Astrocyte (in vitro differentiated cells and primary cell): ENCODE results near the gene CREB5. TPM values are rescaled to one million over a fixed set of nuclear protein-coding genes. Genes with fewer than 3 reads are reported as not detected.

ENCODE experiments used
- DNase-seq: peaks from one replicate; pipeline ENCODE4 v3.0.0-alpha.2; 2010; ENCODE audit warnings: low read depth
- FAIRE-seq: peaks from 2 replicates; lab custom pipeline; 2011; peaks lifted over from hg19 to GRCh38; lab: Jason Lieb, UNC
- H2AFZ ChIP-seq: 2 replicates; pipeline ENCODE4 v1.6.0; 2012; ENCODE audit warnings: low read depth, low read length, inconsistent platforms
- H3K27ac ChIP-seq: 2 replicates; pipeline ENCODE4 v1.5.1; 2011; ENCODE audit warnings: low read depth, low read length, inconsistent platforms
- H3K27me3 ChIP-seq: 2 replicates; pipeline ENCODE4 v1.6.0; 2011; ENCODE audit warnings: low read length, inconsistent platforms; ENCODE audit not compliant: insufficient read depth
- H3K36me3 ChIP-seq: 2 replicates; pipeline ENCODE4 v1.5.1; 2011; ENCODE audit warnings: low read length, inconsistent platforms; ENCODE audit not compliant: insufficient read depth
- H3K4me1 ChIP-seq: 2 replicates; pipeline ENCODE4 v1.5.1; 2011; ENCODE audit warnings: low read length, inconsistent platforms; ENCODE audit not compliant: insufficient read depth
- H3K4me2 ChIP-seq: 2 replicates; pipeline ENCODE4 v1.6.0; 2012; ENCODE audit warnings: low read length, inconsistent platforms
- H3K4me3 ChIP-seq: 2 replicates; pipeline ENCODE4 v1.5.1; 2011; ENCODE audit warnings: low read depth, mild to moderate bottlenecking, low read length, inconsistent platforms; ENCODE audit not compliant: insufficient read depth
- H3K79me2 ChIP-seq: 2 replicates; pipeline ENCODE4 v1.6.0; 2012; ENCODE audit warnings: mild to moderate bottlenecking, low read length, inconsistent platforms; ENCODE audit not compliant: insufficient read depth
- H3K9ac ChIP-seq: 2 replicates; pipeline ENCODE4 v1.6.0; 2012; ENCODE audit warnings: mild to moderate bottlenecking, low read length, inconsistent platforms
- H3K9me3 ChIP-seq: 2 replicates; pipeline ENCODE4 v1.5.1; 2012; ENCODE audit warnings: low read depth, mild to moderate bottlenecking, low read length, inconsistent platforms; ENCODE audit not compliant: insufficient read depth
- H4K20me1 ChIP-seq: 2 replicates; pipeline ENCODE4 v1.6.0; 2012; ENCODE audit warnings: low read length, inconsistent platforms; ENCODE audit not compliant: insufficient read depth
- H3K27ac Mint-ChIP-seq: one replicate; pipeline ENCODE4 v1.8.0; 2021; ENCODE audit warnings: mild to moderate bottlenecking, mixed read lengths; ENCODE audit not compliant: unreplicated experiment
- H3K27me3 Mint-ChIP-seq: one replicate; pipeline ENCODE4 v1.8.0; 2021; ENCODE audit warnings: low read depth, mixed read lengths; ENCODE audit not compliant: unreplicated experiment
- H3K36me3 Mint-ChIP-seq: one replicate; pipeline ENCODE4 v1.8.0; 2021; ENCODE audit warnings: low read depth, mixed read lengths; ENCODE audit not compliant: unreplicated experiment
- H3K4me1 Mint-ChIP-seq: one replicate; pipeline ENCODE4 v1.8.0; 2021; ENCODE audit warnings: low read depth, mixed read lengths; ENCODE audit not compliant: unreplicated experiment
- H3K4me3 Mint-ChIP-seq: one replicate; pipeline ENCODE4 v1.8.0; 2021; ENCODE audit warnings: mild to moderate bottlenecking, moderate library complexity, mixed read lengths; ENCODE audit not compliant: unreplicated experiment
- H3K9me3 Mint-ChIP-seq: one replicate; pipeline ENCODE4 v1.8.0; 2021; ENCODE audit warnings: mild to moderate bottlenecking, mixed read lengths; ENCODE audit not compliant: unreplicated experiment
- CTCF ChIP-seq: IDR thresholded peaks from 2 replicates; pipeline ENCODE4 v1.5.1; 2011; ENCODE audit warnings: low read depth, mild to moderate bottlenecking, inconsistent platforms, low read length, moderate library complexity; ENCODE audit not compliant: insufficient read depth
- EZH2 ChIP-seq: IDR thresholded peaks from 2 replicates; pipeline ENCODE4 v1.6.1; 2012; ENCODE audit warnings: mild to moderate bottlenecking, low read length, inconsistent platforms; ENCODE audit not compliant: insufficient read depth
- total RNA-seq: library from RNA; stranded (reverse); gene quantifications from 2 replicates; pipeline ENCODE4 v1.2.1, GENCODE V29; 2021

The CREB5 gene
- total RNA-seq, 1 donor from 2014 or later: 25.4 TPM

- H3K9ac ChIP-seq: no peak overlapping the region
- H3K79me2 ChIP-seq: no peaks in the 10 kb centered on the region
- DNase-seq (no peak), FAIRE-seq (no peak)
- no peak overlapping the region for H3K4me3 Mint-ChIP-seq
- no peaks in the 10 kb centered on the region for H3K27me3 Mint-ChIP-seq
- H4K20me1 ChIP-seq: no peaks in the 10 kb centered on the region
- no peaks in the 10 kb centered on the region for H3K9me3 Mint-ChIP-seq
- TF ChIP-seq EZH2: no peak
- TF ChIP-seq CTCF: no peak
- H3K27me3 ChIP-seq: peaks cover 9% of the 10 kb centered on the region
- no peaks in the 10 kb centered on the region for H3K36me3 Mint-ChIP-seq
- H3K9me3 ChIP-seq: no peaks in the 10 kb centered on the region
- no peak overlapping the region for H3K27ac Mint-ChIP-seq
- H2AFZ ChIP-seq: no peak overlapping the region
- no peak overlapping the region for H3K4me2 ChIP-seq
- H3K4me1 Mint-ChIP-seq: no peaks in the 10 kb centered on the region
- H3K36me3 ChIP-seq: no peaks in the 10 kb centered on the region
- no peak overlapping the region for H3K27ac ChIP-seq
- no peak overlapping the region for H3K4me3 ChIP-seq
- no peaks in the 10 kb centered on the region for H3K4me1 ChIP-seq
Observed at GRCh38 chr7:28373990-28374389, 38.3 kb upstream of the CREB5 start.

- Histone ChIP-seq H3K4me3 (no peak overlapping the region), H3K4me2 (no peak overlapping the region), H3K36me3 (no peaks in the 10 kb centered on the region), H3K27ac (no peak overlapping the region), H3K9ac (no peak overlapping the region), H3K27me3 (peaks cover 16% of the 10 kb centered on the region), H4K20me1 (no peaks in the 10 kb centered on the region), H3K9me3 (no peaks in the 10 kb centered on the region), H3K79me2 (no peaks in the 10 kb centered on the region), H2AFZ (no peak overlapping the region), H3K4me1 (no peaks in the 10 kb centered on the region)
- no peak for FAIRE-seq
- TF ChIP-seq CTCF (no peak), EZH2 (no peak)
- H3K27me3 Mint-ChIP-seq: no peaks in the 10 kb centered on the region
- H3K27ac Mint-ChIP-seq: no peak overlapping the region
- H3K36me3 Mint-ChIP-seq: no peaks in the 10 kb centered on the region
- H3K4me1 Mint-ChIP-seq: no peaks in the 10 kb centered on the region
- H3K4me3 Mint-ChIP-seq: no peak overlapping the region
- no peak for DNase-seq
- H3K9me3 Mint-ChIP-seq: no peaks in the 10 kb centered on the region
Observed at GRCh38 chr7:28375729-28376128, 36.6 kb upstream of the CREB5 start.

- Mint-ChIP-seq H3K4me3 (no peak overlapping the region), H3K36me3 (no peaks in the 10 kb centered on the region), H3K4me1 (no peaks in the 10 kb centered on the region), H3K27ac (no peak overlapping the region), H3K27me3 (no peaks in the 10 kb centered on the region), H3K9me3 (no peaks in the 10 kb centered on the region)
- Histone ChIP-seq H3K4me2 (no peak overlapping the region), H3K27me3 (peaks cover 21% of the 10 kb centered on the region), H3K4me1 (no peaks in the 10 kb centered on the region), H3K27ac (no peak overlapping the region), H3K36me3 (no peaks in the 10 kb centered on the region), H3K4me3 (no peak overlapping the region), H3K9ac (no peak overlapping the region), H3K79me2 (no peaks in the 10 kb centered on the region), H2AFZ (no peak overlapping the region), H3K9me3 (no peaks in the 10 kb centered on the region), H4K20me1 (no peaks in the 10 kb centered on the region)
- FAIRE-seq: no peak
- TF ChIP-seq EZH2: no peak
- no peak for TF ChIP-seq CTCF
- no peak for DNase-seq
Observed at GRCh38 chr7:28376634-28377033, 35.7 kb upstream of the CREB5 start.
